ENCODE data around the gene KLHL36.

The KLHL36 gene

DNA sequence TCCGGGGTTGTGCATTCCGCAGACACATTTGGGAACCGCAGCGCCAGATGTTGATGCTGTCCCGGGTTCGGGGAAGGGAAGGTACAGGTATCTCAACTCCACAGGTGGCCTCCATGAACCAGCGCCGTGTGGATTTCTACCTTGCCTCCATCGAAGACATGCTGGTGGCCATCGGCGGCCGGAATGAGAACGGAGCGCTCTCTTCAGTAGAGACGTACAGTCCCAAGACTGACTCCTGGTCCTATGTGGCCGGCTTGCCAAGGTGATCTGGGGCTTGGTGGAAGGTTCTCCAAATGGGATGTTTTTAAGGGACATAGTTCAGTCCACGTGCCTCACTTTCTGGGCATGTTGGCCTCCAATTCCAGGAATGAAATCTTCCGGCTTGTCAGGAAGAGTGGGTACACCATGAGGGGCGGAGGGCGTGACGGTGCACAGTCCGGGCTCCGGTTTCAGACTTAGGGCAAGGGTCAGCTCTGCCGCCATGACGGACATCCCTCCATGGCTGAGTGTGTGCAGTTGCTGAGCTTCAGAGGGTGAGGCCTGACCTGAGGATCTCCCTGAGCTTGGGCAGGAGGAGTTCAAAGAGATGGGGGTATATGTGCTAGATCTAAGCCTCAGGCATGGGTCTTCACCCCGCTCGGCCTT lies 11.5 kb downstream of the KLHL36 start:
- no peak overlapping the region for H3K27ac ChIP-seq
- TF ChIP-seq, protein P1, sequence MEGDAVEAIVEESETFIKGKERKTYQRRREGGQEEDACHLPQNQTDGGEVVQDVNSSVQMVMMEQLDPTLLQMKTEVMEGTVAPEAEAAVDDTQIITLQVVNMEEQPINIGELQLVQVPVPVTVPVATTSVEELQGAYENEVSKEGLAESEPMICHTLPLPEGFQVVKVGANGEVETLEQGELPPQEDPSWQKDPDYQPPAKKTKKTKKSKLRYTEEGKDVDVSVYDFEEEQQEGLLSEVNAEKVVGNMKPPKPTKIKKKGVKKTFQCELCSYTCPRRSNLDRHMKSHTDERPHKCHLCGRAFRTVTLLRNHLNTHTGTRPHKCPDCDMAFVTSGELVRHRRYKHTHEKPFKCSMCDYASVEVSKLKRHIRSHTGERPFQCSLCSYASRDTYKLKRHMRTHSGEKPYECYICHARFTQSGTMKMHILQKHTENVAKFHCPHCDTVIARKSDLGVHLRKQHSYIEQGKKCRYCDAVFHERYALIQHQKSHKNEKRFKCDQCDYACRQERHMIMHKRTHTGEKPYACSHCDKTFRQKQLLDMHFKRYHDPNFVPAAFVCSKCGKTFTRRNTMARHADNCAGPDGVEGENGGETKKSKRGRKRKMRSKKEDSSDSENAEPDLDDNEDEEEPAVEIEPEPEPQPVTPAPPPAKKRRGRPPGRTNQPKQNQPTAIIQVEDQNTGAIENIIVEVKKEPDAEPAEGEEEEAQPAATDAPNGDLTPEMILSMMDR (conservative IDR thresholded peaks at IDR 0.05), result no peak

DNA sequence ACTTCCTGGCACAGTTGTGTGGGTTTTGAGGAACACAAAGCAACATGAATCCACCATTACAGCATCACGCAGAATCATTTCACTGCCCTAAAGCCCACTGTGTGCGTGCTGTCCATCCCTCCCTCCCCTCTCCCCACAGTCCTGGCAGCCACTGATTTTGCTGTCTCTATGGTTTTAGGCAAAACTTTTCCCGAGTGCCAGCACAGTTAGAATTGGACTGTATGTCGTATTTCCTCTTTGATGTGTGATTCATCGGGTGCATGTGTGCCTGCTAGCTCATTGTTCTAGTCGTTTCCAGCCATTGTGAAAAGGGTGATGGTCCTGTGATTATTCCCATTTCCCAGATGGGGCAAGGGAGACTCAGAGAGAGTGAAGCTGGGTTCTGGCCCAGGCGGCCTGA lies 12.7 kb downstream of the KLHL36 start:
- TF ChIP-seq, protein P1 (conservative IDR thresholded peaks at IDR 0.05), result no peak
- no peak overlapping the region for H3K27ac ChIP-seq

DNA sequence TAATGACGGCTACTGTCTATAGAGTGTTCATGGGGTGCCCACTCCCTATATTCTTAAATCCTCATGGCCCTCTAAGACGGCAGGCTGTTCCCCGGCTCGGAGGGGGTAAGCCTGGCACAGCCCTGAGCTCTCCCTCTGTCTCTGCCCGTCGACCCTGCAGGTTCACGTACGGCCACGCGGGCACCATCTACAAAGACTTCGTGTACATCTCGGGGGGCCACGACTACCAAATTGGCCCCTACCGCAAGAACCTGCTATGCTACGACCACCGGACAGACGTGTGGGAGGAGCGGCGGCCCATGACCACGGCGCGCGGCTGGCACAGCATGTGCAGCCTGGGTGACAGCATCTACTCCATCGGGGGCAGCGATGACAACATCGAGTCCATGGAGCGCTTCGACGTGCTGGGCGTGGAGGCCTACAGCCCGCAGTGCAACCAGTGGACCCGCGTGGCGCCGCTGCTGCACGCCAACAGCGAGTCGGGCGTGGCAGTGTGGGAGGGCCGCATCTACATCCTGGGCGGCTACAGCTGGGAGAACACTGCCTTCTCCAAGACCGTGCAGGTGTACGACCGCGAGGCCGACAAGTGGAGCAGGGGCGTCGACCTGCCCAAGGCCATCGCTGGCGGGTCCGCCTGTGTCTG lies 13.2 kb downstream of the KLHL36 start:
- H3K27ac ChIP-seq, result no peak overlapping the region
- TF ChIP-seq, protein P1 (conservative IDR thresholded peaks at IDR 0.05), result no peak

DNA sequence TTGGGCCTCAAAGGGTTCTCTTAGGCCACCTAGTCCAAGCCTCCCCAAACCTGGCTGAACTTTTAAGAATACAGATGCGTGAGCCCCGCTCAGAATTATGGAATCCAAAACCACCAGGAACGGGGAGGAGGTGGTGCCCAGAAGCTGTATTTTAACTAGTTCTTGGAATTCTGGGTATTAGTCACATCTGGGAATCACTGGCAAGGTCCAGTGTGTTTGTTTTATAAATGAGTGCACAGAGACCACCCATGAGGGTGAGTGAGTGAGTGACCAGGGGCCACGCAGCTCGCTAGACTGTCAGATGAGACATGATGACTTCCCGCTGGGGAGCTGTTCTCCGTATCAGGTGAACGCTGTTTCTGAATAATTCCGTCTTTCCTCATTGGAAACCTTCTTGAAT lies 14.2 kb downstream of the KLHL36 start:
- TF ChIP-seq, protein P1 (conservative IDR thresholded peaks at IDR 0.05), result no peak
- H3K27ac ChIP-seq, result no peak overlapping the region

DNA sequence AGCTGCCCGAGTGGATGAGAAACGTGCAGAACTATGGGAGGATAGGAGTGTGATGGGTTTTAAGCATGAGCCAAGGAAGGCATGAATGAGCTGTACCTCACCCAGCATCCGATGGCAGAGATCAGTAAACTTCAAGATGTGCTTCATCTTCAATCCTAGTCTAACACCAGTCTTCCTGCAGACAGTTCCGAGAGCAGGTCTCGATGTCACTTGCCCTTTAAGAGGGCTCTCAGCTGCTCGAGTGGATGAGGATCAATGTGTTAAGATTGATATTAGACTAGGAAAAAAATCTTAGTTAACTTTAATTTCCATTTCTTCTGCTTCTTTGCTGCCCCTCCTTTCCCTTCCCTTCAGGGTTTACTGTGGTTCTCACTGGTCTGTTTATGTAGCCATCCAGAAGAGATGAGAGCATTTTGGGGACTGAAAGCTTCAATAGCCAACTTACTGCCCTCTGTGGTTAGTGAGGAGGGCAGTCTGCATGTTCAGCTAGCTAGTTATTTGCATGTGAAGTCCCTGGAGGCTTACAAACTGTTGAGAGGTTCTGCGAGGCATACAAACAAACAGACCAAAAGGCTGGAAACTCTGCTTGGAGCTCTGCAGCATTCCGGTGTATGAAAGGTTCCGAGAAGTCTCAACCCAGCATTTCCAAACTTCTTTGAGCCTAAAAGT lies 15.3 kb downstream of the KLHL36 start:
- TF ChIP-seq, protein P1 (conservative IDR thresholded peaks at IDR 0.05), result no peak
- no peak overlapping the region for H3K27ac ChIP-seq

DNA sequence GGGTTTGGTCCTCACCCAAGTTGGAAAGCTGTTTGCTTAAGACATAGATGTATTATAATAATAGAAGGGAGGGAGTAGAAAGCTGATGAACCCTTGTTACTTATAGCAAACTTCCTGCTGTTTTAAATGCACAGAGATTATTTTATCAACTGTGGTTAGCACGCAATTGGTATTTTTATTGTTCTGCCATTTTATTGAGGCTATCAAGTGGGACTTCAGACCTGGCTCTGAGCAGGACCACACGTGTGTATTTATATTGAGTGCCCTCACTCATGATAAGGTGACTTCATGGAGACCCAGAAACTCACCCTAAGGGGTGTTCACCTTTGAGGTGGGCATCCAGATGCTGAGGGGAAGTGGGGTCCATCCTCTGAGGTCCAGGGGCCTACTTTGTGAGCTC lies 17.0 kb downstream of the KLHL36 start:
- TF ChIP-seq, protein P1 (conservative IDR thresholded peaks at IDR 0.05), result no peak

DNA sequence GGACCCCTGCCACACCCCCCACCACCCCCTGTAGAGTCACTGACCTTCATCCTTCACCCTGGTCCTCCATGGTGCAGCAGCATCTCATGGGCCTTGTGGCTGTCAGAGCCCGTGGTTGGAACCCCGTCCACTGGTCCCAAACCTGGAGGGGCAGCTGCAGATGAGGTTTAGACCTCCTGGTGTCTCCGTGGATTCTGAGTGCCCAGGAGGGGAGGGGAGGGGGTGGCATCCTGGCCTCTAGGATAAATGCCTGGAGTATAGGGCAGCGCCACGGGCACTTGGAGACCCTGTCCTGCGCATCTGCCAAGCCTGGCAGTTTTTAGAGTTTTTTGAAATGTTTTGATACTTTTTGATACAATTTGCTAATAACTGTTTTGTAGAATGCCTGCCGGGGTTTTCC lies 17.5 kb downstream of the KLHL36 start:
- TF ChIP-seq, protein P1 (conservative IDR thresholded peaks at IDR 0.05), result no peak
- no peak overlapping the region for H3K27ac ChIP-seq

More for the DNA sequence above, 17.0 kb downstream of the KLHL36 start:
- H3K27ac ChIP-seq, result no peak overlapping the region
